ENCODE measurements around the gene ODC1. TPM values are rescaled to one million over a fixed set of nuclear protein-coding genes. Genes with fewer than 3 reads are reported as not detected.

ODC1 gene
- total and polyA plus RNA-seq, 2 experiments from 2014 or later, result 23.3 to 70.3 TPM

GRCh38 chr2:10495988-10496313, 47.8 kb upstream of the ODC1 start:
- TF ChIP-seq EZH2phosphoT487 (IDR thresholded peaks at IDR 0.05; ENCODE audit: unreplicated experiment), result no peak
- TF ChIP-seq CREB1 (CRISPR knock-in tag; IDR thresholded peaks at IDR 0.05; ENCODE audit: low read depth), result no peak
- no peak for TF ChIP-seq NANOG (IDR thresholded peaks at IDR 0.05; ENCODE audit: borderline replicate concordance)
- TF ChIP-seq REST (IDR thresholded peaks at IDR 0.05; ENCODE audit: unreplicated experiment), result no peak
- TF ChIP-seq CTCF (conservative IDR thresholded peaks at IDR 0.05; ENCODE audit: low read depth in 2 of 2), result no peak
- TF ChIP-seq ZNF114 (CRISPR knock-in tag; IDR thresholded peaks at IDR 0.05), result no peak
- TF ChIP-seq EZH2 (IDR thresholded peaks at IDR 0.05; ENCODE audit: low read depth, unreplicated experiment), result no peak
- no peak for TF ChIP-seq ZNF462 (CRISPR knock-in tag; IDR thresholded peaks at IDR 0.05)
- TF ChIP-seq STAT1 (IDR thresholded peaks at IDR 0.05; ENCODE audit: unreplicated experiment), result no peak
- no peak for TF ChIP-seq ZNF331 (CRISPR knock-in tag; IDR thresholded peaks at IDR 0.05; ENCODE audit: low read depth)
- Histone ChIP-seq H3F3A (replicated peaks; ENCODE audit: low read depth) (no peaks in the 10 kb centered on the region), H3K27ac (ENCODE audit: low read depth) (no peak overlapping the region), H3K4me2 (no peak overlapping the region), H3K4me3 (no peak overlapping the region), H3K79me2 (replicated peaks; ENCODE audit: insufficient read depth) (no peaks in the 10 kb centered on the region), H3K4me1 (ENCODE audit: insufficient read depth) (no peaks in the 10 kb centered on the region), H2AFZ (no peak overlapping the region), H3K36me3 (ENCODE audit: insufficient read depth) (no peaks in the 10 kb centered on the region), H3K27me3 (ENCODE audit: insufficient read depth) (no peaks in the 10 kb centered on the region), H4K20me1 (replicated peaks; ENCODE audit: insufficient read depth) (no peaks in the 10 kb centered on the region), H3K9me2 (ENCODE audit: insufficient read depth) (no peaks in the 10 kb centered on the region)
- no peak overlapping the region for H3K4me3 Mint-ChIP-seq
- no peak for ATAC-seq
- H3K9me3 Mint-ChIP-seq, result peaks cover 6% of the 10 kb centered on the region; the same call in 2 of the 3 replicates
- no peak for DNase-seq (ENCODE audit: low spot score)
- peaks cover 5% of the 10 kb centered on the region; the same call in 2 of the 3 replicates for H3K4me1 Mint-ChIP-seq
- 0 out of 3 replicates have a peak, but pooled peaks cover 3% of the 10 kb centered on the region for H3K36me3 Mint-ChIP-seq (ENCODE audit: low read depth)
- peaks cover 7% of the 10 kb centered on the region for H3K27me3 Mint-ChIP-seq (ENCODE audit: insufficient read depth, low read depth, poor library complexity)
- H3K27ac Mint-ChIP-seq, result no peak overlapping the region
